ENCODE measurements around the gene DSCAML1.

Gene DSCAML1

GRCh38 chr11:117541211-117541610 is 255.8 kb downstream of the DSCAML1 start:
- DNase-seq: no peak

- no peak for DNase-seq
Measured at GRCh38 chr11:117538263-117539135, 258.5 kb downstream of the DSCAML1 start.

- no peak for DNase-seq
Measured at GRCh38 chr11:117535850-117536411, 261.1 kb downstream of the DSCAML1 start.

GRCh38 chr11:117535201-117535849 is 261.7 kb downstream of the DSCAML1 start:
- DNase-seq: no peak

- DNase-seq: no peak
Measured at GRCh38 chr11:117532568-117532967, 264.4 kb downstream of the DSCAML1 start.

GRCh38 chr11:117529816-117530215 is 267.2 kb downstream of the DSCAML1 start:
- no peak for DNase-seq

GRCh38 chr11:117528097-117528721 is 268.8 kb downstream of the DSCAML1 start:
- no peak for DNase-seq

GRCh38 chr11:117527271-117527670 is 269.7 kb downstream of the DSCAML1 start:
- DNase-seq: no peak

GRCh38 chr11:117525866-117526542 is 271.0 kb downstream of the DSCAML1 start:
- DNase-seq: no peak

- DNase-seq: no peak
Measured at GRCh38 chr11:117524468-117525183, 272.4 kb downstream of the DSCAML1 start.

GRCh38 chr11:117523680-117524079 is 273.3 kb downstream of the DSCAML1 start:
- no peak for DNase-seq

GRCh38 chr11:117521974-117522373 is 275.0 kb downstream of the DSCAML1 start:
- DNase-seq: no peak

- no peak for DNase-seq
Measured at GRCh38 chr11:117520966-117521365, 276.1 kb downstream of the DSCAML1 start.

GRCh38 chr11:117520201-117520600 is 276.8 kb downstream of the DSCAML1 start:
- no peak for DNase-seq

- no peak for DNase-seq
Measured at GRCh38 chr11:117519590-117519989, 277.4 kb downstream of the DSCAML1 start.

GRCh38 chr11:117519170-117519569 is 277.8 kb downstream of the DSCAML1 start:
- no peak for DNase-seq

GRCh38 chr11:117518455-117518854 is 278.6 kb downstream of the DSCAML1 start:
- DNase-seq: no peak

GRCh38 chr11:117517097-117517496 is 279.9 kb downstream of the DSCAML1 start:
- no peak for DNase-seq

GRCh38 chr11:117515892-117516787 is 280.9 kb downstream of the DSCAML1 start:
- DNase-seq: no peak

GRCh38 chr11:117514256-117514655 is 282.8 kb downstream of the DSCAML1 start:
- no peak for DNase-seq

- no peak for DNase-seq
Measured at GRCh38 chr11:117513666-117514065, 283.4 kb downstream of the DSCAML1 start.

Data from T-helper 9 cell (primary cell).